ENCODE results near the gene PPP1R8. TPM values are rescaled to one million over a fixed set of nuclear protein-coding genes. Genes with fewer than 3 reads are reported as not detected.
"Not testable (repeated sequence)": the region's sequence is repeated elsewhere in the genome, so short reads cannot be mapped to it uniquely, and the experiment has no call there.

Gene PPP1R8
- total RNA-seq, 1 donor from 2014 or later, result 25.8 TPM

GRCh38 chr1:27829339-27829960 is 1.1 kb upstream of the PPP1R8 start:
- ATAC-seq; intact Hi-C loops (cut with micrococcal nuclease); DNase-seq: not testable (repeated sequence)

GRCh38 chr1:27831568-27832410 is 1.2 kb downstream of the PPP1R8 start:
- DNase-seq (no peak), ATAC-seq (no peak)
- intact Hi-C loops (cut with micrococcal nuclease), result no loop called here

GRCh38 chr1:27832762-27833161 is 2.2 kb downstream of the PPP1R8 start:
- intact Hi-C loops (cut with micrococcal nuclease), result no loop called here
- DNase-seq (no peak), ATAC-seq (no peak)

GRCh38 chr1:27833470-27833869 is 2.9 kb downstream of the PPP1R8 start:
- intact Hi-C loops (cut with micrococcal nuclease), result no loop called here
- ATAC-seq, result no peak
- no peak for DNase-seq

GRCh38 chr1:27835046-27835445 is 4.5 kb downstream of the PPP1R8 start:
- ATAC-seq, result no peak
- intact Hi-C loops (cut with micrococcal nuclease), result no loop called here
- DNase-seq, result no peak

- ATAC-seq (no peak), DNase-seq (no peak)
- intact Hi-C loops (cut with micrococcal nuclease), result no loop called here
Observed at GRCh38 chr1:27835501-27835900, 4.9 kb downstream of the PPP1R8 start.

GRCh38 chr1:27849951-27850350 is 19.4 kb downstream of the PPP1R8 start:
- intact Hi-C loops (cut with micrococcal nuclease), result no loop called here
- DNase-seq (no peak), ATAC-seq (no peak)

- intact Hi-C loops (cut with micrococcal nuclease), result no loop called here
- ATAC-seq, result no peak
- DNase-seq, result no peak
Observed at GRCh38 chr1:27855085-27855484, 24.5 kb downstream of the PPP1R8 start.

- intact Hi-C loops (cut with micrococcal nuclease), result no loop called here
- ATAC-seq (no peak), DNase-seq (no peak)
Observed at GRCh38 chr1:27856561-27857343, 26.2 kb downstream of the PPP1R8 start.

- intact Hi-C loops (cut with micrococcal nuclease); ATAC-seq; DNase-seq: not testable (repeated sequence)
Observed at GRCh38 chr1:27857552-27857951, 27.0 kb downstream of the PPP1R8 start.

GRCh38 chr1:27858072-27858948 is 27.7 kb downstream of the PPP1R8 start:
- intact Hi-C loops (cut with micrococcal nuclease), result no loop called here
- peak; percentile 91 for ATAC-seq
- peak; percentile 87 for DNase-seq

GRCh38 chr1:27858949-27859576 is 28.5 kb downstream of the PPP1R8 start:
- no peak for DNase-seq
- no peak for ATAC-seq
- intact Hi-C loops (cut with micrococcal nuclease), result no loop called here

GRCh38 chr1:27861436-27861835 is 30.9 kb downstream of the PPP1R8 start:
- no peak for DNase-seq
- intact Hi-C loops (cut with micrococcal nuclease), result no loop called here
- no peak for ATAC-seq

GRCh38 chr1:27862004-27862403 is 31.4 kb downstream of the PPP1R8 start:
- intact Hi-C loops (cut with micrococcal nuclease), result no loop called here
- DNase-seq, result no peak
- ATAC-seq, result no peak

GRCh38 chr1:27862671-27863537 is 32.3 kb downstream of the PPP1R8 start:
- intact Hi-C loops (cut with micrococcal nuclease), result no loop called here
- ATAC-seq (peak; percentile 85), DNase-seq (no peak)

- DNase-seq (no peak), ATAC-seq (peak; percentile 69)
- intact Hi-C loops (cut with micrococcal nuclease), result no loop called here
Observed at GRCh38 chr1:27863538-27863915, 32.9 kb downstream of the PPP1R8 start.

GRCh38 chr1:27864264-27864895 is 33.8 kb downstream of the PPP1R8 start:
- DNase-seq (no peak), ATAC-seq (peak; percentile 61)
- intact Hi-C loops (cut with micrococcal nuclease), result no loop called here

Measured in left ventricle myocardium superior (tissue), 1 donor.